HG03039 (cell line): ENCODE data around the gene ST8SIA3.
"Not testable (repeated sequence)": the region's sequence is repeated elsewhere in the genome, so short reads cannot be mapped to it uniquely, and the experiment has no call there.

Experiments
- ATAC-seq: cut with Tn5 transposase; IDR thresholded peaks from one replicate; pipeline ENCODE4 v1.9.1; 2021; ENCODE audit warnings: mild to moderate bottlenecking, moderate library complexity; ENCODE audit not compliant: unreplicated experiment

The ST8SIA3 gene

GRCh38 chr18:57362714-57363113 is 10.4 kb downstream of the ST8SIA3 start:
- ATAC-seq = no peak

- no peak for ATAC-seq
These were observed 12.1 kb downstream of the ST8SIA3 start for GRCh38 chr18:57364460-57364859.

GRCh38 chr18:57366528-57367081 is 14.2 kb downstream of the ST8SIA3 start:
- no peak for ATAC-seq

- no peak for ATAC-seq
These were observed 20.1 kb downstream of the ST8SIA3 start for GRCh38 chr18:57372444-57372843.

- ATAC-seq = no peak
These were observed 20.7 kb downstream of the ST8SIA3 start for GRCh38 chr18:57373017-57373416.

GRCh38 chr18:57376503-57376902 is 24.1 kb downstream of the ST8SIA3 start:
- no peak for ATAC-seq

- no peak for ATAC-seq
These were observed 36.9 kb downstream of the ST8SIA3 start for GRCh38 chr18:57389271-57389670.

GRCh38 chr18:57390044-57390443 is 37.7 kb downstream of the ST8SIA3 start:
- no peak for ATAC-seq

- not testable (repeated sequence) for ATAC-seq
These were observed 42.4 kb downstream of the ST8SIA3 start for GRCh38 chr18:57394749-57395148.

- not testable (repeated sequence) for ATAC-seq
These were observed 44.5 kb downstream of the ST8SIA3 start for GRCh38 chr18:57396831-57397230.

- ATAC-seq = no peak
These were observed 45.2 kb downstream of the ST8SIA3 start for GRCh38 chr18:57397440-57398132.

- ATAC-seq = no peak
These were observed 52.0 kb downstream of the ST8SIA3 start for GRCh38 chr18:57404345-57404744.

GRCh38 chr18:57409650-57410049 is 57.3 kb downstream of the ST8SIA3 start:
- no peak for ATAC-seq

- ATAC-seq = no peak
These were observed 58.4 kb downstream of the ST8SIA3 start for GRCh38 chr18:57410749-57411148.

- ATAC-seq = no peak
These were observed 64.2 kb downstream of the ST8SIA3 start for GRCh38 chr18:57416542-57416941.
